ENCODE measurements around the gene PNMA6F. TPM values are rescaled to one million over a fixed set of nuclear protein-coding genes. Genes with fewer than 3 reads are reported as not detected.

The PNMA6F gene
- total RNA-seq, 1 experiment from 2014 or later = not detected

GRCh38 chrX:153307276-153308178 is 14.0 kb downstream of the PNMA6F start (continued):
- TF ChIP-seq CBX3 (IDR thresholded peaks at IDR 0.05; ENCODE audit: low read depth) (no peak), POLR2A (IDR thresholded peaks at IDR 0.05; ENCODE audit: borderline replicate concordance, extremely low read depth, insufficient read depth, insufficient read length) (no peak), EZH2phosphoT487 (IDR thresholded peaks at IDR 0.05; ENCODE audit: borderline replicate concordance) (no peak), SP1 (IDR thresholded peaks at IDR 0.05; ENCODE audit: low read depth) (no peak), SIN3A (IDR thresholded peaks at IDR 0.05; ENCODE audit: low read depth) (no peak), ZNF274 (IDR thresholded peaks at IDR 0.05; ENCODE audit: low read depth, low read length) (no peak), ZFX (IDR thresholded peaks at IDR 0.05) (no peak)

DNA sequence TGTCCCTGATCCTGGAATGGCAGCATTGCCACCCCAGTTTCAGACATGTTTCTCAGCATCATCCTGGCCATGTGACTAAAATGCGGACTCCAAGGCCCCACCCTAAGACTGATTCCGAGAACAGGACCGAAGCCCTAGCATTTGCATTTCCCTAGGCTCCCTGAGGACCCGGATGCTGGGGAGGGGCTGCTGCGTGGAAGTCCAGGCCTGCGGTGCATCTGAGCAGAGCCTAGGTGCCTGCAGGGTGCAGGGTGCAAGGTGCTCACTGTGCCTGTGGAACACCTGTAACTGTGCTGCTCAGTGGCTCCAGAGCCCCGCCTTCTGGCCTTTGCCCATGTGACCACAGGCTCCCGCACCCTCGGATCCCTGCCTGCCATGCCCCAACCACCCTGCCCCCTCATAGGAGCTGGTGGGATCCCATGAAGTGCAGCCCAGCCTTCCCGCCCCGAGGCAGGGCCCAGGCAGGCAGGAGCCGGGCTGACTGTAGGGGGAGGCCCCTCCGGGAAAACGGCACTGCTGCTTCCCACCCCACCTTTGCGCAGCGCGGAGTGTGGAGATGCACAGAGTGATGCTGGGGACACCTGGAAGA is 14.9 kb downstream of the PNMA6F start:
- Histone ChIP-seq H3K36me3 (ENCODE audit: control insufficient read depth in 1 of 2, insufficient read depth in 2 of 2, low read length in 2 of 2) (no peaks in the 10 kb centered on the region), H3K4me2 (ENCODE audit: low read length) (no peak overlapping the region), H3K9ac (ENCODE audit: low read length) (no peak overlapping the region), H3K9me3 (ENCODE audit: control insufficient read depth in 1 of 2, insufficient read depth in 1 of 2, low read depth in 1 of 2, low read length in 2 of 2) (no peaks in the 10 kb centered on the region), H3K27ac (ENCODE audit: low read depth, low read length) (no peak overlapping the region), H4K20me1 (ENCODE audit: insufficient read depth) (no peaks in the 10 kb centered on the region), H2AFZ (ENCODE audit: low read depth, low read length, poor library complexity, severe bottlenecking) (no peak overlapping the region), H3K4me3 (replicated peaks in 1 of 2; ENCODE audit: low read depth in 1 of 2, low read length in 2 of 2) (no peak overlapping the region), H3K9me2 (ENCODE audit: insufficient read depth) (no peaks in the 10 kb centered on the region), H3K4me1 (ENCODE audit: control insufficient read depth in 1 of 2, insufficient read depth in 2 of 2, low read length in 2 of 2) (no peaks in the 10 kb centered on the region), H3K27me3 (ENCODE audit: insufficient read depth, low read length) (peaks cover 8% of the 10 kb centered on the region; the same call in 1 of the 2 replicates), H3K79me2 (ENCODE audit: insufficient read depth, low read length) (no peaks in the 10 kb centered on the region)
- DNase-seq (ENCODE audit: low read depth, low spot score) = no peak
- RAD21 ChIA-PET (ENCODE audit: low non-redundant PET in 1 of 2, low total read pairs in 2 of 2, uncharacterized antibody in 2 of 2, unreplicated experiment in 2 of 2) = no interaction called here
- intact Hi-C loops (cut with micrococcal nuclease) = no loop called here
- no TSS peak for BruUV-seq (replicated peaks)
- no peak for ATAC-seq
- CTCF ChIA-PET = no interaction called here
- POLR2A ChIA-PET = no interaction called here
- TF ChIP-seq RAD21 (IDR thresholded peaks at IDR 0.05; ENCODE audit: low read depth) = no peak
- no peak for TF ChIP-seq EZH2 (IDR thresholded peaks at IDR 0.05)
- TF ChIP-seq EZH2phosphoT487 (IDR thresholded peaks at IDR 0.05; ENCODE audit: borderline replicate concordance) = no peak
- no peak for TF ChIP-seq CBX3 (IDR thresholded peaks at IDR 0.05; ENCODE audit: low read depth)
- TF ChIP-seq, protein P1, sequence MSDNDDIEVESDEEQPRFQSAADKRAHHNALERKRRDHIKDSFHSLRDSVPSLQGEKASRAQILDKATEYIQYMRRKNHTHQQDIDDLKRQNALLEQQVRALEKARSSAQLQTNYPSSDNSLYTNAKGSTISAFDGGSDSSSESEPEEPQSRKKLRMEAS (IDR thresholded peaks at IDR 0.05) = no peak
- no peak for TF ChIP-seq SIN3A (IDR thresholded peaks at IDR 0.05; ENCODE audit: low read depth)
- no peak for TF ChIP-seq ZBTB33 (IDR thresholded peaks at IDR 0.05; ENCODE audit: extremely low read depth, insufficient replicate concordance, low read length)
- TF ChIP-seq POLR2A (IDR thresholded peaks at IDR 0.05; ENCODE audit: borderline replicate concordance, extremely low read depth, insufficient read depth, insufficient read length) = no peak
- no peak for TF ChIP-seq TCF7L2 (IDR thresholded peaks at IDR 0.05; ENCODE audit: borderline replicate concordance, extremely low read depth, insufficient read depth, insufficient read length)
- TF ChIP-seq CTCF (IDR thresholded peaks at IDR 0.05 in 2 of 3, conservative IDR thresholded peaks at IDR 0.05 in 1 of 3; ENCODE audit: borderline replicate concordance in 1 of 3, insufficient read depth in 1 of 3, low read depth in 2 of 3, low read length in 2 of 3) = no peak
- no peak for TF ChIP-seq YY1 (IDR thresholded peaks at IDR 0.05; ENCODE audit: extremely low read depth, insufficient replicate concordance, low read depth, low read length)

All from HCT116 (cell line).